LNCaP clone FGC (cell line): ENCODE results near the gene NEURL3.

Experiments used
- DNase-seq: peaks from one replicate; pipeline ENCODE4 v3.0.0-alpha.2; 2011; ENCODE audit warnings: low read depth
- H3K4me3 ChIP-seq: 2 replicates; pipeline ENCODE4 v1.5.1; 2011; ENCODE audit warnings: mild to moderate bottlenecking, low read depth, low read length, control low read depth
- TF ChIP-seq, protein P1 (sequence below): IDR thresholded peaks from 2 replicates; pipeline ENCODE4 v1.5.1; 2012; ENCODE audit warnings: mild to moderate bottlenecking; ENCODE audit not compliant: control insufficient read depth, insufficient read depth; ENCODE audit errors: extremely low read depth

The NEURL3 gene

DNA sequence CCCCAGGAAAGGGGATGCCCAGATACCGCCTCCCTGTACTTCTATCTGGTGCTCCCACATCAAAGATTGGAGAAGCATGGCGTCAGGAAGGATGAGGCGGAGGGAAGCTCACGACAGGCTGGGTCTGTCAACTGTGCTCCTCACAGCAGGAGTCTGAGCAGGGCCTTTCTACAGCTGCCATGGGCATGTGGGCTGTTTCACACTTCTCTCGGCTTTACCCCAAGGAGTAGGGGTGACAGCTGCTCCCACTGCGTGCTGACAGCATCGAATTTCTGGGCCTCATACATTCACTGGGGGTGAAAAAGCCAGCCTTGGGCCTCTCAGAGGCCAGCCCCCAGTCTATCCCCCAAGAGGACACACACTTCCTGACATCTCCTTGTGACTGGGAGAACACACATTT, 21.1 kb downstream of the NEURL3 start:
- no peak overlapping the region for H3K4me3 ChIP-seq
- TF ChIP-seq, protein P1, sequence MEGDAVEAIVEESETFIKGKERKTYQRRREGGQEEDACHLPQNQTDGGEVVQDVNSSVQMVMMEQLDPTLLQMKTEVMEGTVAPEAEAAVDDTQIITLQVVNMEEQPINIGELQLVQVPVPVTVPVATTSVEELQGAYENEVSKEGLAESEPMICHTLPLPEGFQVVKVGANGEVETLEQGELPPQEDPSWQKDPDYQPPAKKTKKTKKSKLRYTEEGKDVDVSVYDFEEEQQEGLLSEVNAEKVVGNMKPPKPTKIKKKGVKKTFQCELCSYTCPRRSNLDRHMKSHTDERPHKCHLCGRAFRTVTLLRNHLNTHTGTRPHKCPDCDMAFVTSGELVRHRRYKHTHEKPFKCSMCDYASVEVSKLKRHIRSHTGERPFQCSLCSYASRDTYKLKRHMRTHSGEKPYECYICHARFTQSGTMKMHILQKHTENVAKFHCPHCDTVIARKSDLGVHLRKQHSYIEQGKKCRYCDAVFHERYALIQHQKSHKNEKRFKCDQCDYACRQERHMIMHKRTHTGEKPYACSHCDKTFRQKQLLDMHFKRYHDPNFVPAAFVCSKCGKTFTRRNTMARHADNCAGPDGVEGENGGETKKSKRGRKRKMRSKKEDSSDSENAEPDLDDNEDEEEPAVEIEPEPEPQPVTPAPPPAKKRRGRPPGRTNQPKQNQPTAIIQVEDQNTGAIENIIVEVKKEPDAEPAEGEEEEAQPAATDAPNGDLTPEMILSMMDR: no peak
- no peak for DNase-seq

DNA sequence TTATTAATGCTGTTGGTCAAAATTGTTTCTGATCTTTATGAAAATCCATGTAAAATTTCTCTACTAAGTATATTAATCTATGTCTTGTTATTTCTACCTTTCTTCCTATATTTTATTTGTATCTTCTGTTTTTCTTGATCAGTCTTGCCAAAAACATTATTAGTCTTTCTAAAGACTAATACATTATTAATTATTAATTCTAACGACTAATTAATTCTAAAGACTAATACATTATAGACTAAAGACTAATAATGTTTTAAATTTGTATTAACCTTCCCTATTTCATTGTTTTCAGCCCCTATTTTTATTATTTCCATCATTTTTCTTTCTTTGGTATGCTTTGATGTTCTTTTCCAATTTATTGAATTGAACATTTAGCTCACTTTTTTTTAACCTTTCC, 27.7 kb downstream of the NEURL3 start:
- no peak overlapping the region for H3K4me3 ChIP-seq
- TF ChIP-seq, protein P1: no peak
- DNase-seq: no peak

GRCh38 chr2:96471772-96472171, 33.4 kb downstream of the NEURL3 start:
- no peak for DNase-seq
- TF ChIP-seq, protein P1: no peak
- H3K4me3 ChIP-seq: no peak overlapping the region

GRCh38 chr2:96470636-96471035, 34.5 kb downstream of the NEURL3 start:
- TF ChIP-seq, protein P1: no peak
- H3K4me3 ChIP-seq: no peak overlapping the region
- DNase-seq: no peak

DNA sequence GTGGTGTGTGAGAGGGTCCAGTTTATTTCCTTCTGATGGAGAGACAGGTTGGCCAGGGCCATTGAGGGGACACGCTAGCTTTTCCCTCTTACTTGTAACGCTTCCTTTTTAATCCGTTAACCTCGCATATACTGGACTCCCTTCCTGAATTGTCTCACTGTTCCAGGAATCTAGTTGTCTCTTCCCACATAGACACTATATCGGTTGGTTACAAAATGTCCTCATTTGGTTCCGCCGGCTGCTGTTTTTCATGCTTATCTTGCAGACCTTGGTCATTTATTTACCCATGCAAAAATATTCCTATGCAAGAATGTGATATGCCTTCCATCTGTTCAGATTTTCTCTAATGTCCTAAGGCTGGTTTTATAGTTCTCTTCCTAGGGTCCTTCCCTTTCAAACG, 35.0 kb downstream of the NEURL3 start:
- TF ChIP-seq, protein P1: no peak
- no peak overlapping the region for H3K4me3 ChIP-seq
- no peak for DNase-seq

- DNase-seq: no peak
- H3K4me3 ChIP-seq: no peak overlapping the region
- TF ChIP-seq, protein P1: no peak
These were observed 36.3 kb downstream of the NEURL3 start for GRCh38 chr2:96468904-96469303.

DNA sequence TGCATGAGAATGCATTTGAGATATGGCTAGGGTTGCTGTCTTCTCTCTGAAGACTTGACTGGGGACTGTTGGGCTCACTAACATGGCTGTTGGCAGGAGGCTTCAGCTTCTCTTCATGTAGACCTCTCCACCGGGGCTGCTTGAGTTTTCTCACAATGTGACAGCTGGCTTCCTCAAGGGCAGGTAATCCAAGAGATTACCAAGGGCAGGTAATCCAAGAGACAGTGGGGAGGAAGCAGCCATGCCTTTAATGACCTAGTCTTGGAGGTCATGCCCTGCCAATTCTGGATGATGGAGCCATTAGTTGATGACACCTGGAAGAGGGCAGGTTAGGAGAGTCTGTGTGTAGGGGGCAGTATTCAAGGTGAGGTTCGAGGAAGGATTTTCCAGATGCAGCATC, 40.5 kb downstream of the NEURL3 start:
- H3K4me3 ChIP-seq: no peak overlapping the region
- TF ChIP-seq, protein P1: no peak
- no peak for DNase-seq
